Measurements from ENCODE around the gene CDCA4. TPM values are rescaled to one million over a fixed set of nuclear protein-coding genes. Genes with fewer than 3 reads are reported as not detected.
A peak's percentile ranks its signal among the peaks of the same experiment; 100 is the strongest.

CDCA4 gene
- total and polyA plus RNA-seq, 2 donors (not counting 1 experiment from before 2014, with no cell fraction given) = 6.3 to 11.7 TPM

- CTCF ChIA-PET = interaction anchor here (1.6 to 4.2 kb wide), 4 partner anchors 17 to 72 kb away, joined by 4 to 43 read pairs (median 8); no protein-coding TSS in a partner anchor
- Mint-ChIP-seq H3K4me3 (no peak overlapping the region), H3K27ac (no peak overlapping the region), H3K4me1 (peaks cover 63% of the 10 kb centered on the region), H3K9me3 (ENCODE audit: insufficient read depth) (no peaks in the 10 kb centered on the region), H3K27me3 (no peaks in the 10 kb centered on the region)
- H3K4me1 ChIP-seq (ENCODE audit: control insufficient read depth in 2 of 2, insufficient read depth in 2 of 2, low read length in 2 of 2) = peaks cover 23 to 38% of the 10 kb centered on the region in 2 donors
- H3K79me2 ChIP-seq (ENCODE audit: control insufficient read depth, insufficient read depth, low read length) = peaks cover 76% of the 10 kb centered on the region
- H3K9ac ChIP-seq (ENCODE audit: low read length) = no peak overlapping the region
- 60% methylated on average over 3 of the region's 4 CpGs for WGBS (ENCODE audit: insufficient coverage)
- H3K4me3 ChIP-seq (ENCODE audit: control extremely low read depth in 1 of 5, extremely low read depth in 1 of 5, insufficient read depth in 1 of 5, low read depth in 2 of 5, low read length in 4 of 5) = no peak overlapping the region
- POLR2A ChIA-PET = interaction anchor here (0.7 kb wide), 1 partner anchor 67 kb away, joined by 3 read pairs; no protein-coding TSS in a partner anchor
- no peak overlapping the region for H3K4me2 ChIP-seq (replicated peaks; ENCODE audit: low read depth, low read length, poor library complexity, severe bottlenecking)
- peaks cover 56% of the 10 kb centered on the region for H4K20me1 ChIP-seq (ENCODE audit: control insufficient read depth, insufficient read depth, low read length, poor library complexity, severe bottlenecking)
- H3K9me3 ChIP-seq (ENCODE audit: control extremely low read depth in 1 of 3, control insufficient read depth in 2 of 3, insufficient read depth in 1 of 3, low read length in 2 of 3) = peaks cover 0 to 3% (median 0%) of the 10 kb centered on the region in 3 donors
- intact Hi-C loops (cut with micrococcal nuclease) = no loop called here
- H2AFZ ChIP-seq (ENCODE audit: insufficient read depth, low read depth, low read length, poor library complexity, severe bottlenecking) = no peak overlapping the region
- no peaks in the 10 kb centered on the region for H3K36me3 ChIP-seq (replicated peaks in 1 of 2; ENCODE audit: control extremely low read depth in 1 of 2, control insufficient read depth in 1 of 2, extremely low read depth in 1 of 2, insufficient read depth in 2 of 2, low read length in 1 of 2)
- H3K27me3 ChIP-seq (replicated peaks in 1 of 4; ENCODE audit: control extremely low read depth in 1 of 4, control insufficient read depth in 3 of 4, insufficient read depth in 4 of 4, low read length in 3 of 4) = no peaks in the 10 kb centered on the region
- TF ChIP-seq, protein P1, sequence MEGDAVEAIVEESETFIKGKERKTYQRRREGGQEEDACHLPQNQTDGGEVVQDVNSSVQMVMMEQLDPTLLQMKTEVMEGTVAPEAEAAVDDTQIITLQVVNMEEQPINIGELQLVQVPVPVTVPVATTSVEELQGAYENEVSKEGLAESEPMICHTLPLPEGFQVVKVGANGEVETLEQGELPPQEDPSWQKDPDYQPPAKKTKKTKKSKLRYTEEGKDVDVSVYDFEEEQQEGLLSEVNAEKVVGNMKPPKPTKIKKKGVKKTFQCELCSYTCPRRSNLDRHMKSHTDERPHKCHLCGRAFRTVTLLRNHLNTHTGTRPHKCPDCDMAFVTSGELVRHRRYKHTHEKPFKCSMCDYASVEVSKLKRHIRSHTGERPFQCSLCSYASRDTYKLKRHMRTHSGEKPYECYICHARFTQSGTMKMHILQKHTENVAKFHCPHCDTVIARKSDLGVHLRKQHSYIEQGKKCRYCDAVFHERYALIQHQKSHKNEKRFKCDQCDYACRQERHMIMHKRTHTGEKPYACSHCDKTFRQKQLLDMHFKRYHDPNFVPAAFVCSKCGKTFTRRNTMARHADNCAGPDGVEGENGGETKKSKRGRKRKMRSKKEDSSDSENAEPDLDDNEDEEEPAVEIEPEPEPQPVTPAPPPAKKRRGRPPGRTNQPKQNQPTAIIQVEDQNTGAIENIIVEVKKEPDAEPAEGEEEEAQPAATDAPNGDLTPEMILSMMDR (IDR thresholded peaks at IDR 0.05) = no peak
- no peak for TF ChIP-seq EZH2 (IDR thresholded peaks at IDR 0.05; ENCODE audit: borderline replicate concordance, insufficient read depth, low read depth, low read length, poor library complexity, severe bottlenecking)
- ATAC-seq (ENCODE audit: low read depth) = no peak
- H3K27ac ChIP-seq (ENCODE audit: low read length in 2 of 2) = no peak overlapping the region
- no peak for DNase-seq
Measured at GRCh38 chr14:105018414-105018813, 2.5 kb downstream of the CDCA4 start.

- ATAC-seq (ENCODE audit: low read depth) = no peak
- Histone ChIP-seq H3K9ac (ENCODE audit: low read length) (no peak overlapping the region), H3K27me3 (replicated peaks in 1 of 4; ENCODE audit: control extremely low read depth in 1 of 4, control insufficient read depth in 3 of 4, insufficient read depth in 4 of 4, low read length in 3 of 4) (no peaks in the 10 kb centered on the region), H3K4me3 (ENCODE audit: control extremely low read depth in 1 of 5, extremely low read depth in 1 of 5, insufficient read depth in 1 of 5, low read depth in 2 of 5, low read length in 4 of 5) (no peak overlapping the region), H3K27ac (ENCODE audit: low read length in 2 of 2) (no peak overlapping the region), H3K79me2 (ENCODE audit: control insufficient read depth, insufficient read depth, low read length) (peaks cover 95% of the 10 kb centered on the region), H3K4me1 (ENCODE audit: control insufficient read depth in 2 of 2, insufficient read depth in 2 of 2, low read length in 2 of 2) (peaks cover 19 to 27% of the 10 kb centered on the region in 2 donors), H4K20me1 (ENCODE audit: control insufficient read depth, insufficient read depth, low read length, poor library complexity, severe bottlenecking) (peaks cover 77% of the 10 kb centered on the region), H2AFZ (ENCODE audit: insufficient read depth, low read depth, low read length, poor library complexity, severe bottlenecking) (no peak overlapping the region), H3K4me2 (replicated peaks; ENCODE audit: low read depth, low read length, poor library complexity, severe bottlenecking) (no peak overlapping the region), H3K36me3 (replicated peaks in 1 of 2; ENCODE audit: control extremely low read depth in 1 of 2, control insufficient read depth in 1 of 2, extremely low read depth in 1 of 2, insufficient read depth in 2 of 2, low read length in 1 of 2) (peaks cover 0 to 8% of the 10 kb centered on the region in 2 experiments), H3K9me3 (ENCODE audit: control extremely low read depth in 1 of 3, control insufficient read depth in 2 of 3, insufficient read depth in 1 of 3, low read length in 2 of 3) (peaks cover 0 to 3% (median 0%) of the 10 kb centered on the region in 3 donors)
- WGBS (ENCODE audit: insufficient coverage) = 67% methylated on average over 4 of the region's 6 CpGs
- peak overlapping the region; percentile 5 for H3K4me3 Mint-ChIP-seq
- DNase-seq = no peak
- no peaks in the 10 kb centered on the region for H3K27me3 Mint-ChIP-seq
- intact Hi-C loops (cut with micrococcal nuclease) = no loop called here
- ChIA-PET POLR2A (interaction anchor here (0.7 kb wide), 1 partner anchor 14 kb away, joined by 3 read pairs; no protein-coding TSS in a partner anchor), CTCF (interaction anchor here (1.3 kb wide), 1 partner anchor 189 kb away, joined by 3 read pairs; no protein-coding TSS in a partner anchor)
- TF ChIP-seq EZH2 (IDR thresholded peaks at IDR 0.05; ENCODE audit: borderline replicate concordance, insufficient read depth, low read depth, low read length, poor library complexity, severe bottlenecking) = no peak
- TF ChIP-seq, protein P1 (IDR thresholded peaks at IDR 0.05) = no peak
- H3K27ac Mint-ChIP-seq = no peak overlapping the region
- peaks cover 65% of the 10 kb centered on the region for H3K4me1 Mint-ChIP-seq
- H3K9me3 Mint-ChIP-seq (ENCODE audit: insufficient read depth) = no peaks in the 10 kb centered on the region
Measured at GRCh38 chr14:105015905-105016304, 5.0 kb downstream of the CDCA4 start.
